Head of caudate nucleus (tissue), 42 donors: ENCODE measurements around the gene MPHOSPH6.
A peak's percentile ranks its signal among the peaks of the same experiment; 100 is the strongest.
"Not testable (repeated sequence)": the region's sequence is repeated elsewhere in the genome, so short reads cannot be mapped to it uniquely, and the experiment has no call there.

ENCODE experiments used
- DNase-seq, 42 donors: peaks; one replicate each; pipeline versions ENCODE4 v3.0.0 to v3.0.0-alpha.2; 2020 to 2021; ENCODE audit warnings: mixed read lengths in 7 of 42
- intact Hi-C: fragments of 100-400 bp; cut with DNase I; formaldehyde crosslinking; loops from one replicate; pipeline ENCODE4 v1.15.0; 2022

The MPHOSPH6 gene

DNA sequence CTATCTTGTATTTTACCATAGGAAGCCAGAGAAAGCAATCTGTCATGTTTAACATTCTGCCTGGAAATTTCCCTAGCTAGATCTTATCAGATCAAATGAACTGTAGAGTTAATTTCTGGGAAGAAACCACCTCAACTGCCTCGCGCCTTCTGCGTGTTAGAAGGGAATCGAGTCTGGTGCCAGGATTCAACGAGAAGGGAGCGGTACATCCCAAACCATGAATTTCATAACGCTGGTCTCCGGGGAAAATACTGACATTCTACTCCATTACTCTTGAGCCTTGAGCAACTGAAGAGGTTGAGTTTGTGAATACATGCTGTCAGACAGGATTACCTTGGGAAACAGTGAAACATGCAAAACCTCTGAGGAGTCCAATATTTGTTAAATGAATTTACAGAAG lies 35.2 kb downstream of the MPHOSPH6 start:
- intact Hi-C loops, result no loop called here
- DNase-seq, result no peak

DNA sequence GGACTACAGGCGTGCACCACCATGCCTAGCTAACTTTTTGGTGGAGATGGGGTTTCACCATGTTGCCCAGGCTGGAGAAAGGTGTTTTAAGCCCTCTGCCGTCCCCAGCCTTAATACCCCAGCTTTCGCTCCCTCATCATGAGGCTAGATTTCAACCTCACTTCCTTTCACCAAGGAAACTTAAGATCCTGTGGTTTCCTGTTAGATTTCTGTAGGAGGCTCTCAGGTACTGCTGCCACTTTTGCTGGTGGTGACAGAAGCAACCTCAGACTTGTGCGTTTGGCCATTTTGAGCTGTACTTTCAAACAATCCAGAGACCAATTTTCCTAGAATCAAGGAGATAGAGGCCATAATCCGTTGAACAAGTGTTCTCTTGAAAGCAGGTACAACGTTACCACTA lies 36.2 kb downstream of the MPHOSPH6 start:
- DNase-seq, result no peak
- intact Hi-C loops, result no loop called here

GRCh38 chr16:82129881-82130280 lies 40.1 kb downstream of the MPHOSPH6 start:
- intact Hi-C loops, result no loop called here
- no peak for DNase-seq

DNA sequence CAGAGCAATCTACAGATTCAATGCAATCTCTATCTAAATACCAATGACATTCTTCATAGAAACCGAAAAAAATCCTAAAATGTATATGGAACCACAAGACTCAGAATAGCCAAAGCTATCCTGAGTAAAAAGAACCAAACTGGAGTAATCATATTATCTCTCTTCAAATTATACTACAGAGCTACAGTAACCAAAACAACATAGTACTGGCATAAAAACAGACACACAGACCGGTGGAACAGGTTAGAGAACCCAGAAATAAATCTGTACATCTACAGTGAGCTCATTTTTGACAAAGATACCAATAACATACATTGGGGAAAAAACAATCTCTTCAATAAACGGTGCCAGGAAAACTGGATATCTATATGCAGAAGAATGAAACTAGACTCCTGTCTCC lies 45.4 kb downstream of the MPHOSPH6 start:
- intact Hi-C loops, result no loop called here
- DNase-seq, result no peak

DNA sequence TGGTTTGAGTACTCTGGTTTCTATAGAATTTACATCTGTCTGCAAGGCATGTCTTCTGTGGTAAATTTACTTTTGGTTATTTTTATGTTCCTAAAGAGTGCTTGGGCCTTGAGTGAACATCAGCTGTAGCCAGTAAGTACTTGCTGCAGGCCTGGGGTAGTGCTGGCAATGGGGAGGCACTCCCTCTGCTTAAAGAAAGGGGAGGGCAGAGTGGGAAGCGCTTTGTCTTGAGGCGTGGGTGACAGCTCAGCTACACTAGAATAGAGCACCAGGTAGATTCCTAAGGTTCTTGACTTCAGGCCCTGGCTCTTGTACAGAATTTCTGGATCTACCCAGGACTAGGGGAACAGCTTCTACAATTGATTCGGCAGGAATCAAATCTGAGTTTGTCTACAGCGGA lies 50.6 kb downstream of the MPHOSPH6 start:
- intact Hi-C loops, result no loop called here
- DNase-seq, result peak in 5 of 42 donors; percentile 3 to 58 (median 42)

- no peak for DNase-seq
- intact Hi-C loops, result no loop called here
Observed at GRCh38 chr16:82118749-82119148, 51.3 kb downstream of the MPHOSPH6 start.

DNA sequence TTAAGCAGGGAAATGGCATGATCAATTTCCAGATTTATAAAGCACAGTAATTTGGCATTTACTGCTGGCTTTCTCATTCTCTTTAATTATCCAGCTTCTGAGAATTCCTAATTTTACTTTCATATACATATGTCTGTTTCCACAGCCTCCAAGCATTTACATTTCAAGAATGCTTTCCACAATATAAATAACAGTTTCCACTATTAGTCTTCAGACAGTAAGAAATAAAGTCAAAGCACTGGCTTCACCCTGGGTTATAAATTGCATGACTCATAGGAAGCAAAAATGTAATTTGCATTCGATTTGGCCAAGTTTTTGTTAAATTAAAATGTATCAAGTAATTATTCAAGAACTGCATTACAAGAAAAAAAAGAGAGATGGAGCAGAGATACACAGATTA lies 53.5 kb downstream of the MPHOSPH6 start:
- no peak for DNase-seq

GRCh38 chr16:82113741-82114140 lies 56.3 kb downstream of the MPHOSPH6 start:
- DNase-seq, result no peak
- intact Hi-C loops, result no loop called here

More for the DNA sequence above, 53.5 kb downstream of the MPHOSPH6 start:
- intact Hi-C loops, result no loop called here

- no peak for DNase-seq
- intact Hi-C loops, result no loop called here
Observed at GRCh38 chr16:82111944-82112343, 58.1 kb downstream of the MPHOSPH6 start.

- intact Hi-C loops, DNase-seq: not testable (repeated sequence)
Observed at GRCh38 chr16:82109266-82109665, 60.8 kb downstream of the MPHOSPH6 start.

DNA sequence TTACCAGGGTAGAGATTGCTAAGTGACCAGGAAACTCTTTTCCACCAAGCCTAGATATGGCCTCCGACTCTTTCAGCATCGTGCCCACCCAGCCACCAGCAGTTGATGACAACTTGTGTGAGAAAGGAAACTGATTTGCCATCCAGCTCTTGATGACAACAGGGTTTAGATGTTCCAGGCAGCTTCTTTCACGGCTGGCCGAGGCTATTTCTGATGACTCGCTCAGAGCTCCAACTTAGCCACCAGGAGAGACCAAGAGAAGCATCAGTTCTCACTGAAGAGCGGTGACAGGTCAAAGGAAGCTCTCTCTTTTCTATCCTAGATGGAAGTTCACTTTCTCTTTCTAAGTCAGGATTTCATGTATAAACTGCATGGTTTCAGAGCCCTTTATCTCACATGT lies 61.2 kb downstream of the MPHOSPH6 start:
- intact Hi-C loops, result no loop called here
- DNase-seq, result no peak

GRCh38 chr16:82108100-82108499 lies 61.9 kb downstream of the MPHOSPH6 start:
- intact Hi-C loops, result no loop called here

DNA sequence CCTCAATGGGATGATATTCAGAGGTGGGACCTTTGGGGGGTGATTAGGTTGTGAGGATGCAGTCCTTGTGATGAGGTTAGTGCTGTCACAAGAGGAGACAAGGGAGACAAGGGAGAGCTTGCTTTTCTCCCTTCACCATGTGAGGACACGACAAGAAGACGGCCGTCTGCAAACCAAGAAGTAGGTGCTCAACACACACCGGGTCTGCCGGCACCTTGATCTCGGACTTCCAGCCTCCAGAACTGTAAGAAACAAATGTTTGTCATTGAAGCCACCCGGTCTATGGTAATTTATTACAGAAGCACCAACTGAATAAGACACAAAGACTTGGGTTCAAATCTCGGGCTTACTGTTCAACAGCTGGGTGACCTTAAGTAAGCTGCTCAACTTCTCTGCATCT lies 64.9 kb downstream of the MPHOSPH6 start:
- intact Hi-C loops, result no loop called here
- DNase-seq, result peak in 1 of 42 donors; percentile 16

More at GRCh38 chr16:82108100-82108499, 61.9 kb downstream of the MPHOSPH6 start:
- DNase-seq, result no peak
